ENCODE results near the gene EVA1C. TPM values are rescaled to one million over a fixed set of nuclear protein-coding genes. Genes with fewer than 3 reads are reported as not detected.
A peak's percentile ranks its signal among the peaks of the same experiment; 100 is the strongest.
"Not testable (repeated sequence)": the region's sequence is repeated elsewhere in the genome, so short reads cannot be mapped to it uniquely, and the experiment has no call there.

EVA1C gene
- total RNA-seq, 1 experiment from 2014 or later: not detected

- DNase-seq (ENCODE audit: low read depth); in situ Hi-C loops (cut with HindIII; ENCODE audit: low pct_unique_long_range_greater_than_20kb, low sequenced_read_pairs): not testable (repeated sequence)
Observed at GRCh38 chr21:32508975-32509374, 96.5 kb downstream of the EVA1C start.

- no peak for DNase-seq (ENCODE audit: low read depth)
- in situ Hi-C loops (cut with HindIII; ENCODE audit: low pct_unique_long_range_greater_than_20kb, low sequenced_read_pairs): no loop called here
Observed at GRCh38 chr21:32514275-32515055, 102.0 kb downstream of the EVA1C start.

- no peak for DNase-seq (ENCODE audit: low read depth)
- in situ Hi-C loops (cut with HindIII; ENCODE audit: low pct_unique_long_range_greater_than_20kb, low sequenced_read_pairs): no loop called here
Observed at GRCh38 chr21:32515874-32516273, 103.4 kb downstream of the EVA1C start.

- in situ Hi-C loops (cut with HindIII; ENCODE audit: low pct_unique_long_range_greater_than_20kb, low sequenced_read_pairs): no loop called here
- DNase-seq (ENCODE audit: low read depth): no peak
Observed at GRCh38 chr21:32516756-32517649, 104.5 kb downstream of the EVA1C start.

- in situ Hi-C loops (cut with HindIII; ENCODE audit: low pct_unique_long_range_greater_than_20kb, low sequenced_read_pairs): no loop called here
- DNase-seq (ENCODE audit: low read depth): no peak
Observed at GRCh38 chr21:32519945-32520874, 107.7 kb downstream of the EVA1C start.

- in situ Hi-C loops (cut with HindIII; ENCODE audit: low pct_unique_long_range_greater_than_20kb, low sequenced_read_pairs): no loop called here
- no peak for DNase-seq (ENCODE audit: low read depth)
Observed at GRCh38 chr21:32520875-32521735, 108.6 kb downstream of the EVA1C start.

- in situ Hi-C loops (cut with HindIII; ENCODE audit: low pct_unique_long_range_greater_than_20kb, low sequenced_read_pairs): no loop called here
- no peak for DNase-seq (ENCODE audit: low read depth)
Observed at GRCh38 chr21:32521736-32522355, 109.3 kb downstream of the EVA1C start.

GRCh38 chr21:32523463-32523862 is 111.0 kb downstream of the EVA1C start:
- no peak for DNase-seq (ENCODE audit: low read depth)
- in situ Hi-C loops (cut with HindIII; ENCODE audit: low pct_unique_long_range_greater_than_20kb, low sequenced_read_pairs): no loop called here

- peak; percentile 36 for DNase-seq (ENCODE audit: low read depth)
- in situ Hi-C loops (cut with HindIII; ENCODE audit: low pct_unique_long_range_greater_than_20kb, low sequenced_read_pairs): no loop called here
Observed at GRCh38 chr21:32523988-32524719, 111.6 kb downstream of the EVA1C start.

- DNase-seq (ENCODE audit: low read depth): no peak
- in situ Hi-C loops (cut with HindIII; ENCODE audit: low pct_unique_long_range_greater_than_20kb, low sequenced_read_pairs): no loop called here
Observed at GRCh38 chr21:32525282-32525681, 112.8 kb downstream of the EVA1C start.

GRCh38 chr21:32529679-32530078 is 117.2 kb downstream of the EVA1C start:
- DNase-seq (ENCODE audit: low read depth): no peak
- in situ Hi-C loops (cut with HindIII; ENCODE audit: low pct_unique_long_range_greater_than_20kb, low sequenced_read_pairs): no loop called here

- not testable (repeated sequence) for DNase-seq (ENCODE audit: low read depth)
Observed at GRCh38 chr21:32530809-32531208, 118.3 kb downstream of the EVA1C start.

GRCh38 chr21:32531561-32531960 is 119.1 kb downstream of the EVA1C start:
- in situ Hi-C loops (cut with HindIII; ENCODE audit: low pct_unique_long_range_greater_than_20kb, low sequenced_read_pairs); DNase-seq (ENCODE audit: low read depth): not testable (repeated sequence)

More at GRCh38 chr21:32530809-32531208, 118.3 kb downstream of the EVA1C start:
- in situ Hi-C loops (cut with HindIII; ENCODE audit: low pct_unique_long_range_greater_than_20kb, low sequenced_read_pairs): not testable (repeated sequence)

GRCh38 chr21:32532636-32533035 is 120.1 kb downstream of the EVA1C start:
- in situ Hi-C loops (cut with HindIII; ENCODE audit: low pct_unique_long_range_greater_than_20kb, low sequenced_read_pairs): no loop called here
- DNase-seq (ENCODE audit: low read depth): no peak

GRCh38 chr21:32533053-32533452 is 120.5 kb downstream of the EVA1C start:
- DNase-seq (ENCODE audit: low read depth): no peak
- in situ Hi-C loops (cut with HindIII; ENCODE audit: low pct_unique_long_range_greater_than_20kb, low sequenced_read_pairs): no loop called here

GRCh38 chr21:32533611-32534010 is 121.1 kb downstream of the EVA1C start:
- no peak for DNase-seq (ENCODE audit: low read depth)
- in situ Hi-C loops (cut with HindIII; ENCODE audit: low pct_unique_long_range_greater_than_20kb, low sequenced_read_pairs): no loop called here

Measured in Caki2 (cell line).